Neuronal stem cell (in vitro differentiated cells): Measurements from ENCODE around the gene ZSWIM6.

ENCODE experiments used
- DNase-seq: peaks from one replicate; pipeline ENCODE4 v3.0.0-alpha.2; 2013; ENCODE audit warnings: low spot score
- H2AFZ ChIP-seq: one replicate; pipeline ENCODE4 v1.6.1; 2013; ENCODE audit warnings: mild to moderate bottlenecking, low read length, inconsistent platforms
- H2AK5ac ChIP-seq: 2 replicates; pipeline ENCODE4 v1.6.1; 2013; ENCODE audit warnings: low read depth, mild to moderate bottlenecking, inconsistent platforms, low read length, moderate library complexity, mixed read lengths
- H2BK120ac ChIP-seq: 2 replicates; pipeline ENCODE4 v1.6.1; 2013; ENCODE audit warnings: low read depth, mild to moderate bottlenecking, inconsistent platforms, low read length, moderate library complexity, mixed read lengths
- H2BK12ac ChIP-seq: one replicate; pipeline ENCODE4 v1.6.1; 2013; ENCODE audit warnings: low read length, inconsistent platforms
- H2BK15ac ChIP-seq: 2 replicates; pipeline ENCODE4 v1.6.1; 2013; ENCODE audit warnings: mild to moderate bottlenecking, low read length, inconsistent platforms, mixed read lengths
- H2BK5ac ChIP-seq: one replicate; pipeline ENCODE4 v1.6.1; 2013; ENCODE audit warnings: inconsistent platforms, mild to moderate bottlenecking, low read length, moderate library complexity
- H3K14ac ChIP-seq: one replicate; pipeline ENCODE4 v1.6.1; 2013; ENCODE audit warnings: low read length, inconsistent platforms
- H3K18ac ChIP-seq: 2 replicates; pipeline ENCODE4 v1.6.1; 2013; ENCODE audit warnings: low read length, inconsistent platforms
- H3K23ac ChIP-seq: 2 replicates; pipeline ENCODE4 v1.6.1; 2013; ENCODE audit warnings: low read depth, mild to moderate bottlenecking, mixed read lengths, low read length, inconsistent platforms; ENCODE audit not compliant: poor library complexity
- H3K27ac ChIP-seq: replicated peaks from 3 replicates; pipeline ENCODE4 v1.5.1; 2013; ENCODE audit warnings: low read length, inconsistent platforms
- H3K27me3 ChIP-seq, 3 experiments: 2 replicates each; pipeline ENCODE4 v1.6.1; 2013; ENCODE audit warnings: low read length in 3 of 3, mild to moderate bottlenecking in 2 of 3, inconsistent platforms in 1 of 3, low read depth in 1 of 3, mixed read lengths in 1 of 3, moderate library complexity in 1 of 3; ENCODE audit not compliant: control insufficient read depth in 3 of 3, insufficient read depth in 3 of 3
- H3K36me3 ChIP-seq, 2 donors: replicated peaks in 1 of 2; 2 replicates each; pipeline ENCODE4 v1.6.1; 2013; ENCODE audit warnings: low read length in 2 of 2; ENCODE audit not compliant: control insufficient read depth in 2 of 2, insufficient read depth in 2 of 2
- H3K4ac ChIP-seq: 2 replicates; pipeline ENCODE4 v1.6.1; 2013; ENCODE audit warnings: inconsistent platforms, mild to moderate bottlenecking, low read length, moderate library complexity
- H3K4me1 ChIP-seq, 2 donors: 1 replicate in 1 of 2; 2 replicates in 1 of 2; pipeline ENCODE4 v1.6.1; 2013; ENCODE audit warnings: low read length in 2 of 2, low read depth in 1 of 2; ENCODE audit not compliant: control insufficient read depth in 2 of 2, insufficient read depth in 1 of 2
- H3K4me2 ChIP-seq: one replicate; pipeline ENCODE4 v1.6.1; 2013; ENCODE audit warnings: mild to moderate bottlenecking, low read length, inconsistent platforms; ENCODE audit not compliant: insufficient read depth, poor library complexity, severe bottlenecking
- H3K4me3 ChIP-seq, 2 donors: 2 replicates each; pipeline ENCODE4 v1.5.1; 2013; ENCODE audit warnings: low read length in 2 of 2, mild to moderate bottlenecking in 2 of 2, inconsistent platforms in 1 of 2, moderate library complexity in 1 of 2
- H3K79me1 ChIP-seq: one replicate; pipeline ENCODE4 v1.6.1; 2013; ENCODE audit warnings: low read depth, mild to moderate bottlenecking, inconsistent platforms, low read length, moderate library complexity
- H3K9ac ChIP-seq: one replicate; pipeline ENCODE4 v1.6.1; 2013; ENCODE audit warnings: mild to moderate bottlenecking, low read depth, low read length, inconsistent platforms; ENCODE audit not compliant: poor library complexity
- H3K9me3 ChIP-seq, 2 donors: replicated peaks in 1 of 2; 2 replicates each; pipeline versions ENCODE3 to v1.6.1; 2013; ENCODE audit warnings: low read length in 2 of 2, mild to moderate bottlenecking in 2 of 2, inconsistent platforms in 1 of 2, low read depth in 1 of 2, mixed read lengths in 1 of 2, moderate library complexity in 1 of 2; ENCODE audit not compliant: control insufficient read depth in 2 of 2, insufficient read depth in 1 of 2
- H4K8ac ChIP-seq: one replicate; pipeline ENCODE4 v1.6.1; 2013; ENCODE audit warnings: low read depth, mild to moderate bottlenecking, inconsistent platforms, low read length, moderate library complexity
- H4K91ac ChIP-seq: one replicate; pipeline ENCODE4 v1.6.1; 2013; ENCODE audit warnings: low read length, low read depth, mild to moderate bottlenecking, inconsistent platforms; ENCODE audit not compliant: poor library complexity
- WGBS, 2 donors: extraction: QIAGEN DNeasy Blood & Tissue Kit; methylation state at CpG; one replicate each; pipeline ENCODE4 v1.1.7; 2013; ENCODE audit warnings: missing lambda C conversion rate in 2 of 2, mixed read lengths in 1 of 2; ENCODE audit not compliant: insufficient read length in 2 of 2, insufficient replicate concordance in 1 of 2; ENCODE audit errors: extremely low coverage in 2 of 2; 5-methylcytosine and 5-hydroxymethylcytosine counted together

The ZSWIM6 gene

GRCh38 chr5:61496446-61496845 is 164.4 kb downstream of the ZSWIM6 start:
- Histone ChIP-seq H3K27ac (peak overlapping the region; percentile 86), H2AK5ac (no peak overlapping the region)
- WGBS, 2 donors = no CpG with 5 or more reads among the region's 3 CpGs

DNA sequence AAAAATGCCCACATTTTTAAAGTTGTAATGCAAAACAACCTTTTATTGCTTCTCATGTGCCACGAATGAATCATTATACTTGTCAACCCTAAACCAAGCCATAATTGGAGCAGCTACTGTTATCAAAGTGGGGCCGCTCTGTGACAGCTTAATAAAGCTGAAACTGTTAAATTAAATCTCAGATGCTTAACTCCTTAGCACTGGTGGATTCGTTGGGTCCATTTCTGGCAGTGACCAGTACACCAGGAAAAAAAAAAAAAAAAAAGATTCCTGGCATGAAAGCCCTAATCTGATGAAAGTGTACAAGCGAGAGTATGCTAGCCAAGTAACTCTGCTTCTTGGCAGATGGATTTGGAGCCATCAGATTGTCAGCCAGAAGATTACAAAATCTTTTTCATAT is 164.8 kb downstream of the ZSWIM6 start:
- Histone ChIP-seq H3K4me2 (no peak overlapping the region), H3K79me1 (peaks cover 2% of the 10 kb centered on the region), H3K23ac (no peak overlapping the region), H2BK15ac (no peak overlapping the region), H3K36me3 (peaks cover 0 to 98% of the 10 kb centered on the region in 2 donors), H2BK5ac (no peak overlapping the region), H2AFZ (no peak overlapping the region), H4K8ac (no peak overlapping the region), H2AK5ac (no peak overlapping the region), H3K18ac (no peak overlapping the region), H2BK12ac (no peak overlapping the region), H2BK120ac (no peak overlapping the region), H3K14ac (no peak overlapping the region), H3K4me1 (peaks cover 13 to 22% of the 10 kb centered on the region in 2 donors), H3K27ac (peak overlapping the region; percentile 86), H4K91ac (no peak overlapping the region), H3K4me3 (no peak overlapping the region), H3K9ac (no peak overlapping the region), H3K4ac (no peak overlapping the region), H3K27me3 (peaks cover 0 to 2% (median 0%) of the 10 kb centered on the region in 3 experiments), H3K9me3 (peaks cover 0 to 21% of the 10 kb centered on the region in 2 donors)
- no peak for DNase-seq
- no CpG with 5 or more reads among the region's 4 CpGs for WGBS, 2 donors

More at GRCh38 chr5:61496446-61496845, 164.4 kb downstream of the ZSWIM6 start:
- no peak overlapping the region for H3K4ac ChIP-seq
- H3K27me3 ChIP-seq = peaks cover 0 to 2% (median 0%) of the 10 kb centered on the region in 3 experiments
- no peak overlapping the region for H3K9ac ChIP-seq
- H3K9me3 ChIP-seq = peaks cover 0 to 17% of the 10 kb centered on the region in 2 donors
- no peak overlapping the region for H3K4me2 ChIP-seq
- H4K8ac ChIP-seq = no peak overlapping the region
- H3K36me3 ChIP-seq = peaks cover 0 to 98% of the 10 kb centered on the region in 2 donors
- DNase-seq = peak; percentile 64
- H4K91ac ChIP-seq = no peak overlapping the region
- no peak overlapping the region for H2BK5ac ChIP-seq
- H3K79me1 ChIP-seq = peaks cover 2% of the 10 kb centered on the region
- no peak overlapping the region for H3K4me3 ChIP-seq
- no peak overlapping the region for H2BK15ac ChIP-seq
- H3K18ac ChIP-seq = no peak overlapping the region
- H2AFZ ChIP-seq = no peak overlapping the region
- peaks cover 13 to 22% of the 10 kb centered on the region in 2 donors for H3K4me1 ChIP-seq
- no peak overlapping the region for H2BK120ac ChIP-seq
- H3K14ac ChIP-seq = no peak overlapping the region
- H3K23ac ChIP-seq = no peak overlapping the region
- no peak overlapping the region for H2BK12ac ChIP-seq

- H2AK5ac ChIP-seq = no peak overlapping the region
- no peak overlapping the region for H3K9ac ChIP-seq
- no peak overlapping the region for H4K8ac ChIP-seq
- H3K23ac ChIP-seq = no peak overlapping the region
- H3K4me1 ChIP-seq = peaks cover 13 to 22% of the 10 kb centered on the region in 2 donors
- H3K9me3 ChIP-seq = peaks cover 0 to 29% of the 10 kb centered on the region in 2 donors
- H2BK5ac ChIP-seq = no peak overlapping the region
- H2BK120ac ChIP-seq = no peak overlapping the region
- H3K4ac ChIP-seq = no peak overlapping the region
- H3K27me3 ChIP-seq = peaks cover 0 to 2% (median 0%) of the 10 kb centered on the region in 3 experiments
- no peak overlapping the region for H3K4me2 ChIP-seq
- no peak overlapping the region for H2AFZ ChIP-seq
- peaks cover 0 to 98% of the 10 kb centered on the region in 2 donors for H3K36me3 ChIP-seq
- no peak overlapping the region for H2BK12ac ChIP-seq
- no peak overlapping the region for H3K4me3 ChIP-seq
- no peak overlapping the region for H3K18ac ChIP-seq
- no CpG with 5 or more reads among the region's 5 CpGs for WGBS, 2 donors
- no peak overlapping the region for H2BK15ac ChIP-seq
- no peak overlapping the region for H3K14ac ChIP-seq
- H4K91ac ChIP-seq = no peak overlapping the region
- H3K27ac ChIP-seq = no peak overlapping the region
- DNase-seq = no peak
- peaks cover 3% of the 10 kb centered on the region for H3K79me1 ChIP-seq
These were observed 166.1 kb downstream of the ZSWIM6 start for GRCh38 chr5:61498121-61498520.

- no peak overlapping the region for H4K91ac ChIP-seq
- H3K4ac ChIP-seq = no peak overlapping the region
- H3K9ac ChIP-seq = no peak overlapping the region
- WGBS, 2 donors = no CpG with 5 or more reads among the region's 3 CpGs
- H2BK120ac ChIP-seq = no peak overlapping the region
- H3K27me3 ChIP-seq = no peaks in the 10 kb centered on the region
- no peak overlapping the region for H2BK5ac ChIP-seq
- no peak overlapping the region for H3K27ac ChIP-seq
- H3K18ac ChIP-seq = no peak overlapping the region
- H2AK5ac ChIP-seq = no peak overlapping the region
- H2BK12ac ChIP-seq = no peak overlapping the region
- peaks cover 0 to 34% of the 10 kb centered on the region in 2 donors for H3K9me3 ChIP-seq
- peaks cover 1 to 8% of the 10 kb centered on the region in 2 donors for H3K4me1 ChIP-seq
- H3K14ac ChIP-seq = no peak overlapping the region
- H3K23ac ChIP-seq = no peak overlapping the region
- H3K4me3 ChIP-seq = no peak overlapping the region
- H4K8ac ChIP-seq = no peak overlapping the region
- peaks cover 0 to 97% of the 10 kb centered on the region in 2 donors for H3K36me3 ChIP-seq
- no peak overlapping the region for H2BK15ac ChIP-seq
- no peak overlapping the region for H3K4me2 ChIP-seq
- H2AFZ ChIP-seq = no peak overlapping the region
- H3K79me1 ChIP-seq = peaks cover 3% of the 10 kb centered on the region
- no peak for DNase-seq
These were observed 169.9 kb downstream of the ZSWIM6 start for GRCh38 chr5:61501971-61502370.
